T-helper 22 cell (primary cell): ENCODE measurements around the gene OR5K1.
A peak's percentile ranks its signal among the peaks of the same experiment; 100 is the strongest.

Experiments
- DNase-seq: peaks from one replicate; pipeline ENCODE4 v3.0.0-alpha.2; 2020; ENCODE audit warnings: low read depth

The OR5K1 gene

DNA sequence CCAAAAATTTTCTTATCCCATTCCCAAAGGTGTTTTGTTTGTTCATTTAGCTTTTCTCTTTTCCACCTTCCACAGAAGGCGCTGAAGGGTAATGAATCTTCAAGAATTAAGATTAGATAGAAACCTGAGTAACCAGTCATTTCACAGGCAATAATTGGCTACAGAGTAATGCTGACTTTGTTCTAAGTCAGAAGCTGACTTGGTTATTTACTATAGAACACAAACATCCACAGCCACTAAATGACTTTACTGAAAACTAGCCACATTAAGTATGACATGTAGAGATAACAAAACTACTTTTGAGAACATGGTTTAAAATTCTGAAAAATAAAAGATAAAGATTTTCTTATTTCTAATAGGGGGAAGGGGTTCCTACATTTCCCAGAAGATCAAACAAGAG is 51.9 kb downstream of the OR5K1 start:
- DNase-seq = no peak

DNA sequence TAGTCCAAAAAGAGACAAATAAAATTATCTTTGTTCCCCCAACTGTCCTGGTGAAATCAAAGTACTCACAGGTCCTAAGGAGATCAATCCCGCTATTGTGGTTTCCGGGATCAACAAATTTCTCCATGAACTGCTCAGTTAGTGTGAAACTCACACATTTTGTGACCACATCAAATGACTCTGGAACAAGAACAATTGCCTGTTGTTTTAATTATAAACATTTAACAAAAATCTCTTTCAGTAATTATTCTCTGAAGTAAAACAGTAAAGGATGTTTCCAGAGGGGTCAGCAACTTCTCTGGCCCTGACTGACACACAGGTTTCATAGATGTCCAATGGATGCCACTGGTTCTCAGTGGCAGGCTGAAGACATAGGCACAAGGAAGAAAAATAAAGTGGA is 55.8 kb downstream of the OR5K1 start:
- DNase-seq = no peak

DNA sequence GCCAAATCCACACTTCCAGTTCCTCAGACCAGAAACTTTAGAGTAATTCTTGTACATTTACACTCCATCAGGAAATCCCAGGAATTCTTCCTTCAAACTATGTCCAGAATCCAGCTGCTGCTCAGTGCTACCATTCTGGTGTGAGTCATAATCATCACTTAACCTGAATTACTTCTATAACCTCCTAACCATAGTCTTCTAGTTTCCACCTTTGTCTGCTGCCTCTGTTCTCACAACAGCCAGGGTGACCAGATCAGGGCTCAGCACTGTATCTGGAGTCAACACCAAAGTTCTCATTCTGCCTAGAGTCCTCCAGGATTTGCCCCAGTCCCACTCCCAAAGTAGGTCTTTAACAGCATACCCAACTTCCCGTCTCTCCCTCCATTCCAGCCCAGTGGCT is 56.4 kb downstream of the OR5K1 start:
- no peak for DNase-seq

DNA sequence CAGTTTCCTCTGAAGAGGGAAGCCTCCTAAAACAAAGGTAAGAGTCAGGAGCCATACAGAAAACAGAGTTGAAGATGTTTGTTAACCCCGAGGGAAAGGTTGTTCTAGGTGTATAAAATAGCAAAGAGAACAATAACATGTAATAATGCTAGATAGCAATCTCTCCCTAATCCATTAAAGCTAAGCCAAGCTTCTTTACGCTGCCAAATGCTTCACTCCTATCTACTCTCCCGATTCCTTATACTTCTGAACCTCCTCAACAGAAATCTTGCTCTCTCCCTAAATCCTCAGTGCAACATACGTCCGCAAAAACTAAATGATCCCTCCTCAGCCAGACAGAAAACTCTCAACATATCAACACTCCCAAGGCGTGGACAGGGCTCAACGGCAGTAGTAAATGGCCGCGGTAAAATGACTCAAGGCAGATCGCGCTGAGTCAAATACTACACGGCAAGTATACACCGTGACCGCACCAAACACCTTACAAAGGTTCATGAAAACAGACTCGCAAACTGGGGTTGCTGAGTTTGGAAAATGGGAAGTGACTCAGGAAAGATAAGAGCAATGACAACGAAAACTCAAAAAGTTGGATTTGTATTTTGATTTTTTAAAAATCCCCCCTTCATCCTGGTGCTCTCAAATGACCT is 59.0 kb downstream of the OR5K1 start:
- peak; percentile 42 for DNase-seq
